ENCODE data around the gene GFM1.

The GFM1 gene

DNA sequence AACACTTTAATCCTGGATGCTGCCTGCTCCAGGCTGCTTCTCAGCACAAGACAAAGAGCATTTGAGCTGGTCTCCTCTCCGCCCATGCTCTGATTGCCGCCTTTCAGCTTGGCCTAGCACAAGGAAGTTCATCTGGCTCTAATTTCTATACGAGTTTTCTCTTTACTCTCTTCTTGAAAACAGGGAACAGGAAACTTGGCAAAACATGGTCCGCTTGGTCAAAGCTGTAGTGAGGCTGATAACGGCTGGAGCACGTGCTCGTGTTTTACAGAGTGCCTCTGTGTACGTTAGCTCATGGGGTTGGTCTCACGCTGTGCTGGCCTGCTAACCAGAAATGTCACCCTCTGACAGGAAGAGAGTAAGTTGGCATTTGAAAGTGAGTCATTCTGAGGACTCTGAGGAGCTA is 68.8 kb downstream of the GFM1 start:
- Histone ChIP-seq H3K27me3 (ENCODE audit: low read length) (no peaks in the 10 kb centered on the region), H4K20me1 (ENCODE audit: low read depth, low read length) (no peaks in the 10 kb centered on the region), H3K9me3 (ENCODE audit: insufficient read depth, low read length) (no peaks in the 10 kb centered on the region), H3K4me2 (ENCODE audit: low read depth, low read length, poor library complexity, severe bottlenecking) (no peak overlapping the region), H3F3A (ENCODE audit: insufficient read depth) (no peaks in the 10 kb centered on the region), H2AFZ (ENCODE audit: low read depth, low read length, severe bottlenecking) (no peak overlapping the region), H3K79me2 (ENCODE audit: insufficient read depth, low read length) (no peaks in the 10 kb centered on the region), H3K9me2 (replicated peaks; ENCODE audit: insufficient read depth, low read length) (no peaks in the 10 kb centered on the region), H3K36me3 (ENCODE audit: low read length) (0 out of 2 replicates have a peak, but pooled peaks cover under 1% of the 10 kb centered on the region), H3K4me3 (ENCODE audit: insufficient read depth, low read length, poor library complexity, severe bottlenecking) (no peak overlapping the region), H3K27ac (ENCODE audit: low read depth, low read length) (no peak overlapping the region), H3K9ac (ENCODE audit: low read length) (no peak overlapping the region)
- TF ChIP-seq CTCF (IDR thresholded peaks at IDR 0.05; ENCODE audit: insufficient read depth, low read length, poor library complexity, severe bottlenecking) = no peak
- TF ChIP-seq EZH2phosphoT487 (conservative IDR thresholded peaks at IDR 0.05; ENCODE audit: low read length) = no peak

- H3K9me3 ChIP-seq (ENCODE audit: insufficient read depth, low read length) = no peaks in the 10 kb centered on the region
- H3K4me2 ChIP-seq (ENCODE audit: low read depth, low read length, poor library complexity, severe bottlenecking) = no peak overlapping the region
- H3K36me3 ChIP-seq (ENCODE audit: low read length) = no peaks in the 10 kb centered on the region
- no peak overlapping the region for H3K9ac ChIP-seq (ENCODE audit: low read length)
- H3K9me2 ChIP-seq (replicated peaks; ENCODE audit: insufficient read depth, low read length) = no peaks in the 10 kb centered on the region
- no peaks in the 10 kb centered on the region for H3K79me2 ChIP-seq (ENCODE audit: insufficient read depth, low read length)
- TF ChIP-seq CTCF (IDR thresholded peaks at IDR 0.05; ENCODE audit: insufficient read depth, low read length, poor library complexity, severe bottlenecking) (no peak), EZH2phosphoT487 (conservative IDR thresholded peaks at IDR 0.05; ENCODE audit: low read length) (no peak)
- H3K27me3 ChIP-seq (ENCODE audit: low read length) = no peaks in the 10 kb centered on the region
- no peak overlapping the region for H2AFZ ChIP-seq (ENCODE audit: low read depth, low read length, severe bottlenecking)
- no peaks in the 10 kb centered on the region for H3F3A ChIP-seq (ENCODE audit: insufficient read depth)
- H4K20me1 ChIP-seq (ENCODE audit: low read depth, low read length) = no peaks in the 10 kb centered on the region
- no peak overlapping the region for H3K4me3 ChIP-seq (ENCODE audit: insufficient read depth, low read length, poor library complexity, severe bottlenecking)
- no peak overlapping the region for H3K27ac ChIP-seq (ENCODE audit: low read depth, low read length)
These were observed 73.2 kb downstream of the GFM1 start for GRCh38 chr3:158717576-158717975.

- Histone ChIP-seq H2AFZ (ENCODE audit: low read depth, low read length, severe bottlenecking) (no peak overlapping the region), H3K4me2 (ENCODE audit: low read depth, low read length, poor library complexity, severe bottlenecking) (no peak overlapping the region), H3K9me2 (replicated peaks; ENCODE audit: insufficient read depth, low read length) (no peaks in the 10 kb centered on the region), H3K27ac (ENCODE audit: low read depth, low read length) (no peak overlapping the region), H3K27me3 (ENCODE audit: low read length) (no peaks in the 10 kb centered on the region), H3K4me3 (ENCODE audit: insufficient read depth, low read length, poor library complexity, severe bottlenecking) (no peak overlapping the region), H3K36me3 (ENCODE audit: low read length) (no peaks in the 10 kb centered on the region), H3K9me3 (ENCODE audit: insufficient read depth, low read length) (no peaks in the 10 kb centered on the region), H3K9ac (ENCODE audit: low read length) (no peak overlapping the region), H4K20me1 (ENCODE audit: low read depth, low read length) (no peaks in the 10 kb centered on the region), H3K79me2 (ENCODE audit: insufficient read depth, low read length) (no peaks in the 10 kb centered on the region), H3F3A (ENCODE audit: insufficient read depth) (no peaks in the 10 kb centered on the region)
- no peak for TF ChIP-seq CTCF (IDR thresholded peaks at IDR 0.05; ENCODE audit: insufficient read depth, low read length, poor library complexity, severe bottlenecking)
- no peak for TF ChIP-seq EZH2phosphoT487 (conservative IDR thresholded peaks at IDR 0.05; ENCODE audit: low read length)
These were observed 74.3 kb downstream of the GFM1 start for GRCh38 chr3:158718490-158719170.
